NCI-H1105 (cell line): Measurements from ENCODE around the gene ILDR2.
A peak's percentile ranks its signal among the peaks of the same experiment; 100 is the strongest.

ENCODE experiments used
- DNase-seq: peaks from one replicate; lab custom pipeline; 2025; lab: John Stamatoyannopoulos, UW

The ILDR2 gene

GRCh38 chr1:166969074-166969677 is 6.2 kb downstream of the ILDR2 start:
- DNase-seq, result no peak

- no peak for DNase-seq
Measured at GRCh38 chr1:166960858-166961474, 14.4 kb downstream of the ILDR2 start.

GRCh38 chr1:166956872-166957271 is 18.5 kb downstream of the ILDR2 start:
- no peak for DNase-seq

GRCh38 chr1:166956057-166956850 is 19.1 kb downstream of the ILDR2 start:
- no peak for DNase-seq

- no peak for DNase-seq
Measured at GRCh38 chr1:166953491-166953890, 21.8 kb downstream of the ILDR2 start.

- no peak for DNase-seq
Measured at GRCh38 chr1:166952002-166952746, 23.2 kb downstream of the ILDR2 start.

GRCh38 chr1:166951050-166951449 is 24.3 kb downstream of the ILDR2 start:
- no peak for DNase-seq

GRCh38 chr1:166950156-166950555 is 25.2 kb downstream of the ILDR2 start:
- no peak for DNase-seq

GRCh38 chr1:166948856-166949350 is 26.4 kb downstream of the ILDR2 start:
- no peak for DNase-seq

- peak; percentile 59 for DNase-seq
Measured at GRCh38 chr1:166947398-166948043, 27.8 kb downstream of the ILDR2 start.

GRCh38 chr1:166944186-166944967 is 31.0 kb downstream of the ILDR2 start:
- no peak for DNase-seq

GRCh38 chr1:166939741-166940375 is 35.5 kb downstream of the ILDR2 start:
- DNase-seq, result no peak

GRCh38 chr1:166937962-166938361 is 37.4 kb downstream of the ILDR2 start:
- DNase-seq, result no peak

GRCh38 chr1:166937329-166937728 is 38.0 kb downstream of the ILDR2 start:
- no peak for DNase-seq

- DNase-seq, result no peak
Measured at GRCh38 chr1:166933633-166934032, 41.7 kb downstream of the ILDR2 start.

- DNase-seq, result no peak
Measured at GRCh38 chr1:166933140-166933539, 42.2 kb downstream of the ILDR2 start.

GRCh38 chr1:166929911-166930310 is 45.4 kb downstream of the ILDR2 start:
- peak; percentile 66 for DNase-seq

GRCh38 chr1:166927701-166928100 is 47.6 kb downstream of the ILDR2 start:
- DNase-seq, result no peak

- DNase-seq, result no peak
Measured at GRCh38 chr1:166925810-166926478, 49.4 kb downstream of the ILDR2 start.
